Cerebellar cortex (tissue), 1 donor: ENCODE measurements around the gene MPV17.
"Not testable (repeated sequence)": the region's sequence is repeated elsewhere in the genome, so short reads cannot be mapped to it uniquely, and the experiment has no call there.

ENCODE experiments used
- DNase-seq: peaks from one replicate; pipeline ENCODE4 v3.0.0-alpha.2; 2015; ENCODE audit warnings: low spot score

MPV17 gene

DNA sequence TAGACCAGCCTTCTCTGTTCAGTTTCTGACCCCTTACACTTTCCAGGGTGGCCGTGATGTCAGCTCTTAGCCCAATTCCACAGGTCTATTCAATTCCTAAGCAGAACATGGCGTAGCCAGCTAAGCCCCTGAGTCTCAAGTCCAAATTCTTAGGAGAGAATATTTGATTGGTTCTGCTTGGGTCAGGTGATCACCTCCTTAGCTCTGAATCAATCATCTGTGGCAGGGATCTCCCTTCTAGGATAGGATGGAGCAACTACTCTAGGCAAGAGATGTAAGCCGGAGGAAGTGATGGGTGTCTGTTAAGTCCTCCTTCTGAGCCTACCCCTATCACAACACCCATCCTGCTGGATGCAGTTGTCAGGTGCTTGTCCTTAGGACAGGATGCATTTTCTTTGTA lies 25.7 kb downstream of the MPV17 start:
- DNase-seq = no peak

DNA sequence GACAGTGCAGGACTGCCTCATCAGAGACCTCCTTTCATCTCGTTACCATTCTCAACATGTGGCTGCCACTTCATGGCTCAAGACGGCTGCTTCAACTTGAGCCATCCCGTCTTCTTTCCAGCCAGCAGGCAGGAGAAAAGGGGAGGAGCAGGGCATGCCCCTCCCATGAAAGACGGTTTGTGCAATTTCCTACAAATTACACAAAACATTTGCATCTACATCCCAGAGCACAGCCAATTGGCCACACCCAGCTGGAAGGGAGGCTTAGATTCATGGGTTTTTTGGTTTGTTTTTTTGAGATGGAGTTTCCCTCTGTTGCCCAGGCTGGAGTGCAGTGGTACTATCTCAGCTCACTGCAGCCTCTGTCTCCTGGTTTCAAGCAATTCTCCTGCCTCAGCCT lies 26.4 kb downstream of the MPV17 start:
- no peak for DNase-seq

DNA sequence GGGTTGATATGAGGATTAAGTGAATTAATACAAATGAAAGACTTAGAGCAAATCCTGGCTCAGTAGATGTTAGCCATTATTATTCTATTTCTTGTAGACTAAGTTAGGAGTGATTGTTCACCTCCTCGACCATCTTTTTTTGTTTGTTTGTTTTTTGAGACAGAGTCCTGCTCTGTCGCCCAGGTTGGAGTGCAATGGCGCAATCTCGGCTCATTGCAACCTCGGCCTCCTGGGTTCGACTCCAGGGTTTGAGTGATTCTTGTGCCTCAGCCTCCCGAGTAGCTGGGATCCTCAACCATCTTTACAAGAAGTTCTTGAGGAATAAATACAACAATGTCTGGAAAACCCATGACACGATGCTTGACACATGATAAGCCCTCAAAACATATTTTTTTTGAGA lies 28.0 kb downstream of the MPV17 start:
- DNase-seq = no peak

DNA sequence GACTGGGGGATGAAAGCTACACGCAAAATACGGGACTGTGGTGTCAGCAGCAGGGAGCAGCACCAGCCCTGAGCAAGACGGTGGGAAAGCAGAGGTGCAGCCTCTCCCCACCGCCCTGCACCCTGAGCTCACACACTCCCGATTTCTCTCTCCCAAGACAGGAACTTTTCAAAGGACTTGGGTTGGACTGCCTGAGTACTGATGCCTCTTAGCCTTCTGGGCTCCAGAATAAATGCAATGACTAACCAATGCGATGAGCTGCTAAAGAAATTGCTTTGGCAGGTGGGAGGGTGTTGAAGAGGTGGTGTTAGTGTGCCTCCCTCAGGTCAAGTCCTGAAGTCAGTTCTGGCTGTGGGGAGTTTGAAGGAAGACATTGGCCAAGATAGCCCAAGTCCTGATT lies 31.0 kb downstream of the MPV17 start:
- peak; percentile 28 for DNase-seq

DNA sequence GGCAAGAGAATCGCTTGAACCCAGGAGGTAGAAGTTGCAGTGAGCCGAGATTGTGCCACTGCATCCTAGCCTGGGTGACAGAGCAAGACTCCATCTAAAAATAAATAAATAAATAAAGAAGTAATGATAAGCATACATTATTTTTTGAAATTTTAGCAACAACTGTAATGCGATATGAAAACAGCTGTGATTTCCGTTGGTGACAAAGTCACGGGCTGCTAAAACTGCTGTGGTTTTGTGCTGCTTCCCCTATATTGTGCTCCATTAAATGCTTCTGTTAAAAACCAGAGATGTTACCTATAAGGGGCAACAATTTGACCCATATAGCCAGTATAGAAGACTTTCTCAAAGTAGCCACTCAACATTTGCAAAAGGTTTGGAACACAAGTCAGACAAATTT lies 32.3 kb downstream of the MPV17 start:
- no peak for DNase-seq

DNA sequence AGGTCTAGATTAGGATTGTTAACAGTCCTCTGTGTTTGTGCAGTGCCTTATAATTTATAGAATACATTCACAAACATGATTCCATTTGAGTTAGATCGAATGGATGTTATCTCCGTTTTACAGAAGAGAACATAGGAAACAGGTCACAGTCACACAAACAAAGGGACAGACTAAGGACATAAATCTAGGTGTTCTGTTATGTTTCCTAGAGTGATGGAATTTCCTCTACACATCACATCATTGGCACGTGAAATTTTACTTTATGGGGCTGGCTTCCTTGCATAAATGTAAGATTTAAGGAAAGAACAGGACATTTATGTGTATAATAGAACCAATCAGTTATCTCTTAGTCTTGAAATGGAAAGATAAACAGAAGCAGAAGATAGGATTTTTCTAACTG lies 34.3 kb downstream of the MPV17 start:
- no peak for DNase-seq

DNA sequence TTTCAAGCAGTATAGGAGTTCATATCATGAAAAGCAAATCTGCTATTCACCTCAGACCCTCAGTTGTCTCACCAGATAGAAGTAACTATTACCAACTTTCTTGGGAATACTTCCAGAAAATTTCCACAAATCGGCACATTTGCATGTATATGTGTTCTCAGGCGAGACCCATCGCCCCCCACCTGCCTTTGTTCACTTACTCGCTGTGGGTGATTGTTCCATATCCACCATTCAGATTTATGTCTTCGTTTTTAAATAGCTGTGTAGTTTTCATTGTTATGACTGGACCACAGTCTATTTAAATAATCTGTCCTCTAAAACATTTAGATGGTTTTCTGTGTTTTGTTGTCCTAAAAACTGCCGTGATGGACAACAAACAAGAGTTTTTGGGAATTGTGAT lies 37.4 kb downstream of the MPV17 start:
- no peak for DNase-seq

DNA sequence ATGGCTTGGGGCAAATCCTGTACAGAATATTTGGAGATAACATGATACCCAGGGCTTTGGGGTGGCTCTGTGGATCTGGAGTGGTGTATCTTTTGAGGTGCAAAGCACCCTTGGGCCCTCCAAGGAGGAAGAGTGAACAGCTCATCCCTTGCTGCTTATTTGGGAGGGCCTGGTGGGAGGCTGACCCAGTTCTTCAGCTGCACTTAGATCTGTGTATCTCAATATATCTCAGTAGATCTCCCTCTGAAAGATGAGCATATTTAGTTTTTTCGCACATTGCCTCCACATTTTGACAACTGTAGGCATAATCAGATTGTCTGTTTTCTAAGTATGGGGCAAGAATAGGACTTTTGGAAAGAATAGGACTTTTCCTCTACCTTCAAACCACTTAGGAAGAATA lies 37.9 kb downstream of the MPV17 start:
- DNase-seq = no peak

DNA sequence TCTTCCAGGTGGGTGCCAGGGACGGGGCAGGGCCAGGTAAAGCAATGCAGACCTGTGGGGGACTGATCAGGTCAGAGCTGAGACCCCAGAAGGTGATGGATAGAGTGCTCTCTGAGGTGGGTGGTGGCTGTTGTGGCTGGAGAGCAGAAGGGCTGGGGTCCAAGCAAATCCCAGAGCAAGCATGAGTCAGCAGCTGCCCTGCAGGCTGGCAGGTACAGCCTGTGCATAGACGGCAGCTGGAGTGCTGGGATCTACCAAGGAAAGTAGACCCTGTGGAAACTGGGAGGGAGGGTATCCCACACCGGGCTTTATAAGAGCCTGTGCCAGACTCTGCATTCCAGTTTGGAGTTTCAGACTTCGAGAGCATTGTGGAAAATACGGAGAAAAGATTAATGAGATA lies 40.0 kb downstream of the MPV17 start:
- no peak for DNase-seq

DNA sequence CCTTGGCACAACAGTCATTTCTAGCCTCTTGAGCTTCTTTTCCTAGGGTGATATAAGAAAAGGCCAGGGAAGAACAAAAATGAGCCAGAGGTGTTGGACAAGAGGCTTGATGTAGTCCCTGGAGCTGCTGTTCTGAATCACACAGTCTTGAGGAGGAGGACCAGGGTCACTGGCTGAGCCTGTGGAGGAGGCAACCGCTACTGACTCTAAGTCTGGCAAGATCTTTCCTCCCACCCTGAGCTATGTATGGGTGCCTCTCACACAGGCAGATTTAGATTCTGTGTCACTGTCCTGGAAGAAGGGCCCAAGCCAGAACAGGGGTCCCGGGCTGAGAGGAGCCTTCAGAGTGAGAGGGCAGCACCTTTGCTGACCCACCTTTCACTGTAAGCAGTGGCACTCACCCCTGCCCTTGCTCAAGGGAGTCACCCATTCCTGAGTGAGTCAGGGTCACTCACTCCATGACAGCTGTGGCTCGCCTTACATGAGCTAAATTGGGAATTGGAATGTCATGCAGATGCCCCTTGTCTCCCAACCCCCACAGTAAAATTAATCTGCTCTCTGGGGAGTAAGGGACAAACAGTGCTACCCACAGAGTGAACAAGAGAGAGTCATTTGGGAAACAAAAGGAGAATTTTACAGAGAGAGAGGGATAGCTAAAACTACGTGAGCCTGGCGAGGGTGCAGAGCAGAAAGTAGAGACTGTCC lies 40.9 kb downstream of the MPV17 start, which contains the start of gene TRIM54:
TSS of gene TRIM54 (plus strand) at position 575 of the 705 bp plus-strand sequence. CDS start 303 bp downstream, outside the sequence.
- no peak for DNase-seq

DNA sequence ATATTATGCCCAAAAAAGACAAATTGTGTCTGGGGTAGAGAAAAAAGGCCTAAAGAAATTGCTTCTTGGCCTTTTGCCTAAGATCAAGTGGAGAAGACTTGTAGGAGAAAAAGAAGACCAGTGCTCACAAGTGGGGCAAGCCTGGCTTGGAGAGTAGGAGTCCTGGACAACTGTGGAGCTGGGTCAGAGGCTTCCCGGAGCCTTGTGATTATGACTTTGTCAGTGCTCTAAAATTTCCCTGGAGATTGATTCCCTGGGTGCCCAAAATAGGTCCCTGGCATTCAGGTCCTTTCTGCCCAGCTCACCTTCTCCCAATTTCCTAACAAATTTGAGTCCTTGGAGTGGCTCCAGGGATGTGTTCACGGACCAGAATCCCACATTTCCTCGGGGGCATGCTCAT lies 41.5 kb downstream of the MPV17 start:
- no peak for DNase-seq

DNA sequence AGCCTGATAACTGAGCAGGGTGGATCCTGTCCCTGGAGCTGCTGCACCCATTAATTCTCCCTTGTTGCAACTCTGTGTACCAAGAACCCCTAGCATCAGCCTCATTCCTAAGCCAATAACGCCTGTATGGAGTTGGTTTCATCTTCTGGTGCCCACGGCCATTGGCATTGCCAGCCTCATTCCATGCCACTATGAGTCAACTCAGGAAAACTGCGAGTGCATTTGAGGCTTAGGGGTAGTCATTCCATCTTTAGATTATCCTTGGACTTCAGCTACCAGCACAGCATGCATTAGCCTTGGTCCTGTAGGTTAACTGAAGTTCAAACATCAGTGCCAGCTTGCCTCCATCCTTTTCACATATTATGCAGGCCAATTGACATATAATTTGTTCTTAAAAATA lies 42.1 kb downstream of the MPV17 start:
- no peak for DNase-seq

DNA sequence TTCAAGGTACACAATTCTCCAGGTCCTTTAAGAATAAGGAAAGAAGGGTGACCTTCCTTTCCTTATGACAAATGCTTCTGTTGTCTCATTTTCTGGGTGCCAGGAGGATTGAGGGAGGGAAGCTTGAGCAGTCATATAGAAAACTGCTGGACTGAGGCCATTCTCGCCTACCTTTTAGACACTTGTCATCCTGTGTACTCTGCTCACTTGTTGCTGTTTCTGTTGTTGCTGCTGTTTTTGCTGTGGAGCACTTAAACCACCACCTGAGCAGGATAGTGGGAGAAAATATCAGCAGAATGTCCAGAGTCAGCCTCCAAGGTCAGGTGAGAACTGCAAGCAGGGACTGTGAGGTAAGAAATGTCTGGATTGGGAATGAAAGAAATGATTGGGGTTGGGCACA lies 44.9 kb downstream of the MPV17 start:
- no peak for DNase-seq

DNA sequence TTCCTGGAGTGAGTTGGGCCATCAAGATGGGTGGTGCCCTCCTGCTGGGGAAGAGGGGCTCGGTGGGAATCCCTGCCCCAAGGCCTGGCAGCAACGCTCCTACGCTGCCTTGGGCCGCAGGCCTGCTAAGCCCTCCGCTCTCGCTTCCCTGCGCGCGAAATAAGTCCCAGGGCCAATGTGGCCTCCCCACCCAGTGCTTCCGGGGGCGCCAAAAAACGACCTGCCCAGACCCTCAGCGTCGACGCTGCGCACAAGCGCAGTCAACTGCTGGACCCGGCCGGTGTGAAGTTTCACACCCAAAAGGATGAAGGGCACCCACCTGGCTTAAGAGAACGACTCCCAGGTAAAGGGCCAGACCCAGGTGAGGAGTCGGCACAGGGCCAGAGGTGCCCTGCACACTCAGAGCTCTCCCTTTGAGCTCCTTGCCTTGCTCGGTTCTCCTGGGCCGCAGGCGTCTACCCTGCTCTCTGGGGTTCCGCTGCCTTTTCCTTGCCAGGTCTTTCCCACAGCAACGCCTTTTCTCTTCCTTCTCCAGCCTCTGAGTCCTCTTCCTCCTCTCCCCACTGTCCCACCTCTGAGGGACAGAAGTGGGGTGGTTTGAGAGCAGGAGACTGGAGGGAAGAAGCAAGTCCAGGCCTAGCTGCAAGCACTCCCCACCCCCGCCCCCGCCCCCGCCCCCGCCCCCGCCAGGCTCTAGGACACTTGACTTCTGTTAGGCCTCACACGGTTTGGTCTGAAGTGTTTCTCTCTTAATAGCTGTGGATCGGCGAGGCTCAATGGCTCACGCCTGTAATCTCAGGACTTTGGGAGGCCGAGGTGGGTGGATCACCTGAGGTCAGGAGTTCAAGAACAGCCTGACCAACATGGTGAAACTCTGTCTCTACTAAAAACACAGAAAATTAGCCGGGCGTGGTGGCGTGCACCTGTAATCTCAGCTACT lies 47.4 kb downstream of the MPV17 start, which contains the start of gene DNAJC5G:
TSS of gene DNAJC5G (plus strand) at position 223 of the 940 bp plus-strand sequence. CDS start 1,296 bp downstream, outside the sequence.
- no peak for DNase-seq

DNA sequence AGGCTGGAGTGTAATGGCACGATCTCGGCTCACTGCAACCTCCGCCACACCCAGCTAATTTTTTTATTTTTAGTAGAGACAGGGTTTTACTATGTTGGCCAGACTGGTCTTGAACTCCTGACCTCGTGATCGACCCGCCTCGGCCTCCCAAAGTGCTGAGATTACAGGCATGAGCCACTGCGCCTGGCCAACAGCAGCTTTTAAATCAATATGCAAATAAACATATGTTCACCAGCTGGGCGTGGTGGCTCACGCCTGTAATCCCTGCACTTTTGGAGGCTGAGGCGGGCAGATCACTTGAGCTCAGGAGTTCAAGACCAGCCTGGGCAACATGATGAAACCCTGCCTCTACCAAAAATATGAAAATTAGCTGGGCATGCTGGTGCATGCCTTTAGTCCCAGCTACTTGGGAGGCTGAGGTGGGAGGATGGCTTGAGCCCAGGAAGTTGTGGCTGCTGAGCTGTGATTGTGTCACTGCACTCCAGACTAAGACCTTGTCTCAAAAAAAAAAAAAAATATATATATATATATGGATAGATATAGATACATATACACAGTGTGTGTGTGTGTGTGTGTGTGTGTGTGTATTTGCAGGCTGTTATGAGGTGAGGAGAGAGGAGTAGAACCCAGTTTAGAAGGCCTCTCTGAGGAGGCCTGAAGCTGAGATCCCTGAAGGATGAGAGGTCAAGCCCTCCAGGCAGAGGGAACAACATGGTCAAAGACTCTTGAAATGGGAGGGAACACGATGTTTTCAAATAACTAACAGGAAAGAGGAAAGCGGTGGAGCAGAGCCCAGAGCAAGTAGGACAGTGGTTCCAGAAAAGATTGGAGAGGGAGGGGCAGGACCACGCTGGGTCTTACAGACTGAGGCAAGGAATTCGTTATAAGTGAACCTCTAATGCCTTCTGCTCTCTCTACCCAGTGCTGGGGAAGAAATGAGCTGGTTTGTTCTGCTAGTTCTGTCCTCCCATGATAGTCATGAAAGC lies 50.1 kb downstream of the MPV17 start:
- not testable (repeated sequence) for DNase-seq

DNA sequence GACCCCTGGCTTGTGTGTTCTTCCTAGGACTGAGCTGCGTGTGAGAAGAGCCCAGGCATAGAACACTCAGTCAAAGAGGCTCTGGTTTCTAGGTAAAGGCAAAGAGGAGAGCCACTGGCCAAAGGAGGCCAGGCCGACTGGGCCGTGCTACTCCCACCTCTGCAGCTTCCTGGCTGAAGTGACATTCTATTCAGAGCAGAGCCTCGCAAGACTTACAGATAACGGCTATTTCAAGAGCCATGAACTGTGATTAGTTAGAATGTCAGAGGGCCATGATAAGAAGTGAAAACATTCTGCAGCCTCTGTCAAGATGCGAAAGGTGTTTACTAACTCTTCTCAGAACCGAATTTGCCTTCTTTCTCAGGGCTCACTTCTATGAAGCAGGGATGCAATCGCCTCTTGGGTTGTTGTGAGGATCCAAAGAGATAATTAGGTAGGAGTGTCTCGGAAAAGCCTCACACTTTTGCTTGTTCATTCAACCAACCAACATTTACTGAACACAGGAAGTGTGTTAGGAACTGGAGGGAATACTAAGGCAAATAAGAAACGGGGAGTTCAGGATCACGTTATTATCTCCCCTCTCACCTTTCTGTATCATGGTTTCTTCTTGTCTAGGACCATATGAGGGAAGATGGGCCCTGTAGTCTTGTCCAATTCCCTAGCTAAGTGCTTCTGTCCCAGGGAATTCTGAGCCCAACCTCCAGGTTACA lies 51.1 kb downstream of the MPV17 start:
- DNase-seq = no peak

DNA sequence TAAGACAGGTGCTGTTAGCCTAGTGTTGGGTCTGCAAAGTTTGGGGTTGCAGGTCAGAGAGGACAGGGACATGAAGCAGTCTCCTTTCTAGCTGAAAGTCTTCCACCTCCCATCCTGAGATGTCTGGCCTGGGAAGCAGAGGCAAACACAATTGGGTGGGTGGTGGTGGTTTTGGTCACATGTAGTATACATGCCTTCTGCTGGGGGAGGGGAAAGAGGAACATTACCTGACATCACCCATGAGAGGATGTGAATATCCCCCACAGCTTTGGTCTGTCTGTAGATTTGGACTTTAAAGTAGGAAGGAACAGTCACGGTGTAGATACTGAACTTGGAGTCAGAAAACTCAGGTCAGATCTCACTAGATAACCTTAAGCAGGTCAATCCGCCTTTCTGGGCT lies 52.2 kb downstream of the MPV17 start:
- DNase-seq = no peak

DNA sequence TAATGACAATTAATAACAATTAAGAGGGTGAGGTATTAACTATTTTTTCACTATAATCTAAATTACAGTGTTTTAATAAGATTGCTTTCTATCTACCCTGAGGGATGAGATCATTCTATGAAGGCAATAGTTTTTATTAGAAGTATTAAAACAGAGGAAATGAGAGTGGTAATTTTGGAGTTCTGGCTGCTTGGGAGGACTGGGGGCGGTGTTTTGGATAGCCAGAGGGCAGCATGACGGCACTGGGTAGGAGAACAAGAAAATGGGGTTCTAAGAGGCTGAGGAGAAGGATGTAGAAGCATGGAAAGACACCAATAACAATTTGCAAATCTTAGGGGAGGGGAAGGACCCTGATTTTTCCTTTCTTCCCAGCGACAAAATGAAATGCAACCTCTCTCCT lies 52.8 kb downstream of the MPV17 start:
- DNase-seq = no peak

DNA sequence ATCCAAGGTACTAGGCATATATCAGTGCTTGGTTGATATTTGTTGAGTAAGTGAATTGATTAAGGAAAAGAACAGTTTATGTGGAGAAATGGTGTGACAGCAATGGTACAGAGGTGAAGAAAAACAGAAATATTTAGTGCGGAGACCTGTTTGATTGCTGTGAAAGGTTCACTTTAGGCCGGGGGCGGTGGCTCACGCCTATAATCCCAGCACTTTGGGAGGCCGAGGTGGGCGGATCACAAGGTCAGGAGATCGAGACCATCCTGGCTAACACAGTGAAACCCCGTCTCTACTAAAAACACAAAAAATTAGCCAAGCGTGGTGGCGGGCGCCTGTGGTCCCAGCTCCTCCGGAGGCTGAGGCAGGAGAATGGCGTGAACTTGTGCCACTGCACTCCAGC lies 54.6 kb downstream of the MPV17 start:
- DNase-seq = not testable (repeated sequence)

DNA sequence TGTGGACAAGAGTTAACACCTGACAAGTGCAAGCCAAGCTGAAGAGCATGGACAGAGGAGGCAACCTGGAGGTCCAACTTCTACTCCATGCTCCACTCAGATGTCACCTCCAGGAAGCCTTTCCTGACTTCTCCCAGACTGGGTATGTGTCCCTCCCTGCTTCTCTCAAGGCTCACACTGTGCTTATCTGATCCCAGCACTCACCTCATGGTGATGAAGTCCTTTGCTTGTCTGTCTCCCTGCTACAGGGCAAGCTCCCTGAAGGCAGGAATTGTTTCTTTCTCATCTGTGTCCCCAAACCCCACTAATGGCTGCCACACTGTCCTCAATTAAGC lies 57.4 kb downstream of the MPV17 start:
- DNase-seq = no peak

DNA sequence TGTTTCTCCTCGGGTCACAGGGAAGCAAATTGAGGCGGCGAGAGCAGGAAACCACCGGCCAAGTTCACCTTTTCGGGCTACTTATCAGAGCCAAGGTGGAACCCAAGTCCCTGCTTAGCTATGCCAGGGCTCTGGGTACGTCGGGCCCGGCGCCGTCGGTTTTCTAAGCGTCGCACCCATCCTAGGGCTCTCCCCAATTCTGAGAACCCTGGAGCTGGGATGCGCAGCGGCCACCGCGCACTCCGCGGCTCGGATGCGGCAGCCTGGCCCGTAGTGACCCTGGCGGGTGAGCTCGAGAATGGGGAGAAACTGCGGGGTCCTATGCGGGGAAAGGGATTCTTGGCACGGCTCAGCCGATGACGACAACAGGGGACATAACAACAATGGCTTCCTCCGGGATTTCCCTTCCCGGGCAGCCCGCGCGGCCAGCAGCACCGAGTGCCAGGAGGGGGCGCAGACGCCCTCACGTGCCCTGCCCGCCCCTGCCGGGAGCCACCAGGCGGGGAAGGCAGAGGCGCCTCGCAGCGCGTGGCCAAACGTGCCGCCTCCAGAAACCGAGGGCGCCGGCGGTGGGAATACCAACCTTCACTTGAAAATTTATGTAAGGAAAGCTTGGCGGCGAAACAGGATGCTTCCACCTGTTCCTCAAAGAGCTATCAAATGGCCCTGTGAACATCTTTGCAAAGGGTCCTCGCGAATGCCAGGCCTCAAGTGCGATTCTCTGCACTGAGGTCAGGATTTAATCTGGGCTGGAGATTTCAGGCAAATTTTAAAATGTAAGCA lies 58.0 kb downstream of the MPV17 start:
- DNase-seq = peak; percentile 26
